NCI-H128 (cell line): Measurements from ENCODE around the gene FAM98A.

Source experiments
- DNase-seq: peaks from one replicate; lab custom pipeline; 2025; ENCODE audit not compliant: unreplicated experiment; lab: John Stamatoyannopoulos, UW

FAM98A gene

DNA sequence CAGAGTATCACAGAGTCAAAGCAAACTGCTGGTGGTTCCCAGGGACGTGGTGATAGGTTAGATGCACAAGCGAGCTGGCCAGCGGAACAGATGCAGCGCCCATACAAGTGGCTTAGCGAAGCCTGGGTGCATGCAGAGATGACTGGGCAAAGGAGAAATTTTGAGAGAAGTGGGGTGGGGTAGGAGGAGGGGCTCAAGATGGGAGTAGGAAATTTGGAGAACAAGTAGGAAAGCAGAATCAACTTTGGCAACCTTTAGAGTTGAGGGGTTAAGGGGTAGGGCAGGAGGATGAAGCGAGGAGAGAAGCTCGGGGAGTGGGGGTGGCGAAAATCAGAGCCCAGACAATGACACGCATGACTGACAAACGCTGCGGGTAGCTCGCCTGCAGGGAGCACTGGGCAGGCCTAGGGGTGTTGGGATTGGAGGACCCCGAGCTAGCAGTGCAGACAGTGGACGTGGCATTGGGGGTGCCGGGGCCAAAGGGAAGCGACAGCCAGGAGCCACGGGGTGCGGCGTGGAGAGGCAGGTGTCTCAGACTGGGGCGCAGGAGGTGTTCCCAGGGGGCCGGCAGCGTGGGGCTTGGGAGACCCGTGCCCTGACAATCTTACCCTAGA lies 431 bp downstream of the FAM98A start:
- no peak for DNase-seq

DNA sequence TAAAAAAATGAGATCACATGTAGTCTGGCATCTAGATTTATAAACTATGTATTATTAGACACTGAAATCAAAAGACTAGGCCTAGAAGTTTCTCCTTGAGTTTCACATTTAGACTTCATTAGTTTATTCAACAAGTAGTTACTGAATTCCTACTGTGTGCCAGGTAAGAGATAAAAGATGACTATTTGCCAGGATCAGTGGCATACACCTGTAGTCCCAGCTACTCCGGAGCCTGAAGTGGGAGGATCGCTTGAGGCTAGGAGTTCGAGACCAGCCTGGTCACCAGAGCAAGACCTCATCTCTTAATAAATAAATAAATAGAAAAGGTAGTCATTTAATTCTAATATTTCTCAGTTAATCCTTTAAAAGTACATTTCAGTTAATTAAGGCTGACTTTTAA lies 2.1 kb downstream of the FAM98A start:
- no peak for DNase-seq

DNA sequence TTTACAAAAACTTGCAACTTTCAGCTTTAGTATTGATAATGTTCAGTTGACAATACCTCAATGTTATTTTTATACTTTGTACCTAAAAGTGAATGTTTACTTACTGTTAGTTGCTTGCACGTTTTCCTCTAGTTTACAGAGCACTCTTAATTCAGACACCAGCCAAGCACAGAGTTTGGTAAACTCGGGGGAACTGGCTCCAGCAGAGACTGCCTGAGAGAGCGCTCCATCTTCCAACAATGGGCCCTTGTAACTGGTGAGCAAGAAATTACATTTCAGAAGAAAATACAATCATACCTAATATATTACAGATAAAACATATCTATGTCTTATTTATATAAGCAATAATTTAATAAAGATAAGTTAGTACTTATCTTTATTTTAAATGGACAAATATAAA lies 3.7 kb downstream of the FAM98A start:
- no peak for DNase-seq

DNA sequence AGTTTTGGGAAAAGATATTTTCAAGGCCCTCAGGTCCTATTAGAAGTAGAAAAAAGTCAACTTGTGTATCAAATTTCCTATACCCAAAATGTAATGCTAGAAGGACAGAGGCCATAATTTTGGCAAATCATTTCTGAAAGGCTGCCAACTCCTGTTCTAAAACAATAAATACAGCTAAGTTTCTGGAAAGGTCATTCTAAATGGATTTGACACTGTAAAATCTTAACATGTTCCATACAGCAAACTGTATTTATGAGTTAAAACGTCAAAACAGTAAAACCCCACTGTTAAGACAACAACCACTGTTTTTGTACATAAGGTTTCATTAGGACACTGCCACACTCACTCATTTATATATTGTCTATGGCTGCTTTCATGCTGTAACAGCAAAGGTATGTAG lies 9.7 kb downstream of the FAM98A start:
- no peak for DNase-seq

DNA sequence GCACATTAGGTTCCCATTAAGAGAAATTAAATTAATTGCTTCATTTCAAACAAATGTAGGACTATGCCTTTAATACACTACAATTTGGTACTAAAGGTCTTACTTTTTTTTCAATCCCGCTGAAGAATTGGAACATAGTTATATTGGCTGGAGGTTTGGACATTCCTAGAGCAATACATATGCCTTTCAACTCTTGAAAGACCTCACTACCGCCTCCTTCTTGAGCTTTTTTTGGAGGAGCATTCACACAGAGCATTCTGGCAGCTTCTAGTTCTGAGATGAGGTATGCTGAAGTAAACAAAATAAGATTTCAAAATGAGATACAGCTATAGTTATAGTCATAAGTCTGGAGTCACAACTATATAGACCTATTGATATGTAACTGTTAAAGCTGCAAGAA lies 10.9 kb downstream of the FAM98A start:
- DNase-seq: no peak

DNA sequence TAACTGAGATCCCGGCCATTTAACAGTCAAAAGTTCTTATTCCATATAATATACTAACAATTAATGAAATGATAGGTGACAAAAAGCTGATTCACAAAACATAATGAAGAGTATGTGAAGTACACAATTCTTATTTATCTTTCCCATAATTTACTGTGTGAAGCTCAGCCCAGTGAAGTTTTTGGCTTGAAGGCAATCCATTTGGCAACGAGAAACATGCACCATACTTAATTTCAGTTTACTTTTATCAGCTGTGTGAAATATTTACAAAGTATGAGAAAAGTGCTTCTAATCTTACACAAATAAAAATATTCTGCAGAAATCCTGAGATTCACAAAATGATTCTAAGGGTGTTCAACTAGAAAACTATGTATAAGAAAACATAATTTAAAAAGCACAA lies 12.3 kb downstream of the FAM98A start:
- no peak for DNase-seq

DNA sequence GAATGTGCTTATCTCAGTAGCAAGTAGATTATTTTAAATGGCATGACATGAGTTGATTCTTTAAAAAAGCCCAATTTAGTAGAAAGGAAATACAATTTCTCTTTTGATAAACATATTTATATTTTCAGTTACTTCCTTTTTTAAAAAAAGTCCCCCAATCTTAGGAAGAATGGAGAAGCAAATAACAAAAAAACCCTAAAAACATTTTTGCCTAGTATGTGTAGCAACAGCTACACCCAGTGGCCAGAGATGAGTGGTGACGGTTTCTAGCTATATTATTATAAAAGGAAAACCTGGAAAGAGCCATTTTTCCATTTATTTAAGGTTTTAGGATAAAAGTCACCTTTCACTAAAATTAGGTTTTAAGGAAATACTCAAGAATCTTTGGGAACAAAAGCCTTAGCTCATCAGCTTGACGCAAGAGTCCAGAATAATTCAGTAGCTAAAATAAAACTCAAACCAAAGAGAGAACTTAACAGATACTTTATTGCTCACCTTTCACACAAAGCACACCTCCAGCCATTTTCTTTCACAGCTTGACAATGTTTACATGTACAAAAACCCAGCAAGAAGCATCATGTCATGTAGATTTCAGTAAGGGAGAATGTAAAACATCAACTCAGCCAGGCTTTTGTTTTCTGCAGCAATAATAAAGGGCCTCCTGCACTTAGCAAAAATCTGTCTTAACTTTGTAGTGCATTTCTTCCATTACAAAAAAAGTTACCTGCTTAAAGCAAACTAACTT lies 15.7 kb downstream of the FAM98A start:
- DNase-seq: no peak

DNA sequence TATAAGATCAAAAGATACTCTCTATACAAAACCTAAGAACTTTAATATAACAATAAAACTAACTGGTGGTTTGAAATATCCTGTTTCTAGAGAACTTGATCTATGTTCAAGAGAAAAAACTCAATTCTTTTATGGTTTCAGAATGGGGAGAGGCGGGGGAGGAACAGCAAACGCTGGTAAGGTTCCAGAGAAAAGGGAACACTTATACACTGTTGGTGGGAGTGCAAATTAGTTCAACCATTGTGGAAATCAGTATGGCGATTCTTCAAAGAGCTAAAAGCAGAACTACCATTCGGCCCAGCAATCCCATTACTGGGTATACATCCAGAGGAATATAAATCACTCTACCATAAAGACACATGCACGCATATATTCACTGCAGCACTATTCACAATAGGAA lies 17.2 kb downstream of the FAM98A start:
- no peak for DNase-seq

DNA sequence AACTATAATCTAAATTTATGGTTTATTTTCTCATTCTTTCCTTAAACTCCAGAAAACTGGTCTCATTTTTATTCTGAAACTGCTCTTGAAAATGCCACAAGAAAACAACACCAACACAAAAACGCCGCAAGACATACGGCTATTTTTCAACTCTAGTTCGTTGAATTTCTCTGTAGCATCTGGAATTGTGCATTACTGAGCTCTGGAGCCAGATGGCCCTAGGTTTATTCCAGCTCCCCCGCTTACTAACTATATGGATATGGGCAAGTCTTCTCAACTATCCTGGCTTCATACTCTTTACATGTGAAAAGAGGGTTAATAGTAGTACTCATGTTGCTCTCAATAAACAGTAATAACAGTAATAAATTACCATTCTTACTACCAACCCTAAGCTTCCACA lies 19.9 kb downstream of the FAM98A start:
- DNase-seq: no peak

DNA sequence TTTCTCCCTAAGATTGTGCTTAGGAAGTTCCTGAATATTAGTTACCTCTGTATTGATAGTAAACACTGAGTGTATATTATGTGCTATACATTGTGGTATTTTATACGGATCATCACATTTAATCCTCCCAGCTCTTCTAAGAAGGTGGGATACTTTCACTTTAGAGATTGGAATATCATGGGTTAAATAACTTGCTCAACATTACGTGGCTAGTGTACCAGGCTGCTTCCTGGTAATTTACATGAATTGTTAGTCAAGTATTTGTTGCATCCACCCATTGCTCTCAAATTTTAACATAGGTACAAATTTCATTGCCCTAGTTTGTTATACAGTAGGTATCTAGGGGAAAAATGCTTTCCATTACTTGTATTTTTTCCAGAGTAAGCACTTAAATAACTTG lies 21.4 kb downstream of the FAM98A start:
- no peak for DNase-seq

DNA sequence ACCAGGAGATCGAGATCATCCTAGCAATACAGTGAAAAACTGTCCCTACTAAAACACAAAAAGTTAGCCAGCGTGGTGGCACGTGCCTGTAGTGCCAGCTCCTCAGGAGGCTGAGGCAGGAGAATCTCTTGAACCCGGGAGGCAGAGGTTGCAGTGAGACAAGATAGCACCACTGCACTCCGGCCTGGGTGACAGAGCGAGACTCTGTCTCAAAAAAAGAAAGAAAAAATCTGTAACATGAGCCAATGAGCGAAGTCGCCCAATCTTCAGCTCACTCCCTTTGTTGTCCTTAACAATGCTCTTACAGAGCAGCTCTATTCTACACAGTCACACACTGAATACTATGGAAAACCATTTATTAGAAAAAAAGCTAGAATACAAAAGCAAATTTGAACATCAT lies 22.0 kb downstream of the FAM98A start:
- no peak for DNase-seq

DNA sequence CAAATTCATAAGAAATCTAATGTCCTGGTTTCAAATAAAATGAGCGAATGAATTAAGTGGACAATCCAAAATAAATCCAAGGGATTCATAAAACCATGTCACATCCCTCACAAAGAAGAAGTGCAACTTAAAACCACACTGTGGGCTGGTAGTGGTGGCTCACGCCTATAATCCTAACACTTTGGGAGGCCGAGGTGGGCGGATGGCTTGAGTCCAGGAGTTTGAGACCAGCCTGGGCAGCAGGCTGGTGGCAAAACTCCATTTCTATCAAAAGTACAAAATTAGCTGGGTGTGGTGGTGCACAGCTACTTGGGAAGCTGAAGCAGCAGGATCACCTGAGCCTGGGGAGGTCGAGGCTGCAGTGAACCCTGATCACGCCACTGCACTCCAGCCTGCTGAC lies 25.4 kb downstream of the FAM98A start:
- no peak for DNase-seq

DNA sequence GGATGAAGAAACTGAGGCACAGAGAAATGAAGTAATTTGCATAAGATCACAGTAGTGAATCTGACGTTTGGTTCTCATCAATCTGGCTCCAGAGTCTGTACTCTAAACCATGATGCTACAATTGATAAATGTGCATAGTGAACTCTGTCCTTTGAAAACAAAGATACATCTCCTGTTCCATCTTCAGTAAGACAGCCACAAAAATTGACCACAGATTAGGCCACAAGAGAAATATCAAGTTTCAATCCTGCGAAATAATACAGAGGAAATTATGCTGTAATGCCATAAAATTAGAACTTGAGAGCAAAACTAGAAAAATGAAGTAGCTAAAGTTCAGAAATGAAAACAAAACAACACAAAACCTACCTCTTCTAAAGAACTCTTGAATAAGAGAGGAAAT lies 28.4 kb downstream of the FAM98A start:
- no peak for DNase-seq

DNA sequence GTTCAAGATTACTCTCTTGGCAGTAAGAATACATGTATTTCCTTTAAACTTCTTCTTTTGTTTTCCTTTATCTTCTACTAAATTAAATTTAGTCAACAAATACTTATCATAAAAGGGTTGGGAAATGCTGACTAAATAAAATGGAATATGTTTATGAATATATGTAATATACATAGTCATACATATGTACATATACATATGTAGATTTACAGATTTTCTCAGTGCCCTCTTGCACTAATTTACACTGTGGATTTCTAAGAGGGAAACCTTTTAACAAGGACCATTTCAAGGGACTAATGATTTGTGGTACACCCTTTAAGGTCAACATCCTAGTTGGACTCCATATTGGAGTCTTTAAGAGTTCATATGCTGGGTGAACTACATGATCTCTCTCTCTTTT lies 37.2 kb downstream of the FAM98A start:
- no peak for DNase-seq

DNA sequence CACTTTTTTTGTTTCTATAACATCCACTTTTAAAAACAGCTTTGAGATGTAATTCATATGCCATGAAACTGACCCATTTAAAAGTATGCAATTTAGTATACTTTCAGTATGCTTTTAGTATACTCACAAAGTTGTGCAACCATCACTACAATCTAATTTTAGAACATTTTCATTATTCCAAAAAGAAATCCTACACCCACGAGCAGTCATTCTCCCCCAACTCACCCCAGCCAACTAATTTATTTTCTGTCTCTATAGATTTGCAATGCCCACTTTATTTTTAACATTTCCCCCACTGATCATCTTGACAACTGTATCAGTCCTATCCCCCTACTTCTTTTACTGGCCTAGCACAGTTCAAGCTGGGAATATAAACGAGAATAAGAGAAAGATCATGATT lies 39.1 kb downstream of the FAM98A start:
- no peak for DNase-seq

DNA sequence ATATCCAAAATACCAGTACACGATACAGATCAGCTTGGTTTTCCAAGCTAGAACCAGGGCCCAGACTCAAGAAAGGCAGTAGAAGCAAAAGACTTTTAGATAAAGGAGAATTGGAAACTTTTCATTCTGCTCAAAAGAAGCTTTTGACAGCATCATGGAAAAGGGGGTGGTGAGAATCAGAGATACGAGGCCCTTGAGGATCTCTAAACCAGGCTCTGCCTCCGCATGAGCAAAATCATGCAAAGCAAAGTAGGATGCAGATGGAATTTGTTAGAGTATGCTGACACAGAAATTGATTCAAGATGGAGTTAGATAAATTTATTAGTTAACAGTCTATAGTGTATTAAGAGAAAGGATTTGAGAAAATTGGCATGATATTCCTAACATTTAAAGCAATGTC lies 39.8 kb downstream of the FAM98A start:
- no peak for DNase-seq

DNA sequence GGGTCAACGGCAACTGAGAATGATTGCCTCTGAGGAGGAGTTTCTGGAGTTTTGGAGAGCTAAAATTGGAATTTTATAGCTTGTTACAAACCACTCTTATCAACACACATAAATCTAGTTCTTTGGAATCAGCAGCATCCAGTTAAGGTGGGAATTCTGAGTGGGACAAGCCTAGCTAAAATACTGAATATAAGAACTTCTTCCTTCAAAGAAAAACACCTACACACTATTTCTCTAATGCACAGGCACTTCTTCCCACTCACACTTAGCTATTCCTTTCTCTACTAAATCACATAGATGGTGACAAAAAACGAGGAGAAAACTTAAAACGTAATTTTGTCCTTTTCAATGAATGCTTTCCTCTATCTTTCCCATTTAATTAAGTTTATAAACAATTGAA lies 43.4 kb downstream of the FAM98A start:
- DNase-seq: no peak

DNA sequence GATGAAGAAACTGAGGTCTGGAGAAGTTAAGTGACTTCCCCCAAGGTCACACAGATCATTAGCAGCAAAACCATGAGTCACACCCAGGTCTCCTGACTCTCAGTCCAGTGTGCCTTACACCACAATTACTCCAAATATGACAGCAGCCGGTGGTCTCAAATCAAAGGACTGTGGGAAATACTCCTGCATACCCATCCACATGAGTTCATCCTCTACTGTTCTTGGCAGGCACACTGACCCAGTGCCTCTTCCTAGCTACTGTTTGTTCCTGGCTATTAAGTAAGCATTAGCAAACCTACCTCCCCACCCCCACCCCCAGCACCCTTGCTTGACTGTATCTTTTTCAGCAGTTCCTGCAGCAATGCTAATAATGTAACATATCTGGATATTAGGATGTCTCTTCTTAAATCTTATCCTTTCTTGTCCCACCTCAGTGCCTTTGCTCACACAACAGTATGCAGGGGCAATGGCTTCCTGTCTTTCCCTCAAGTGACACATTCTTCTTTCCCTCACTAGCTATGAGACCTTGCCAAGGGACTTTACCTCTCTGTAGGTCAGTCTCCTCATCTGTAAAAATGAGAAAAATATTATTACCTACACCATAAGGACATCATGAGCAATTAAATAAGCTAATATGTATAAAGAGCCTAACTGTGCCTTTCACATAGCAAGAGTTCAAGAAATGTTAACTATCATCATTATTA lies 46.2 kb downstream of the FAM98A start:
- no peak for DNase-seq

DNA sequence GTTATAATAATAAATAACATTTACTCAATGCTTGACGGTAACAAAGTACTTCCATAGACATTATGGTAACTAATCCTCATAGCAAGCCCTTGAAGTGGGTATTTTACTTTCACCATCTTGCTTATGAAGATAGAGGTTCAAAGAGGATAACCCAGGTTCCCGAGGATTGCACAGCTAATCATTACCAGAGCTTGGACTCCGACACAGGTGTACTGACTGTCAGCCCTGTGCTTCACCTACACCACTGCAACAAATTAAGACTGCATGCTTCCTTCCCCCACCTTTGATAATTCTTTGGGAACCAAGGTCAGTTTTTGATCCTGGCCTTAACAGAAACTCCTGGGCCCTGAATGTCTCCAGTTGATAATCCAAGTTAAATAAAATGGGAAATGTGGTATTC lies 48.9 kb downstream of the FAM98A start:
- no peak for DNase-seq

DNA sequence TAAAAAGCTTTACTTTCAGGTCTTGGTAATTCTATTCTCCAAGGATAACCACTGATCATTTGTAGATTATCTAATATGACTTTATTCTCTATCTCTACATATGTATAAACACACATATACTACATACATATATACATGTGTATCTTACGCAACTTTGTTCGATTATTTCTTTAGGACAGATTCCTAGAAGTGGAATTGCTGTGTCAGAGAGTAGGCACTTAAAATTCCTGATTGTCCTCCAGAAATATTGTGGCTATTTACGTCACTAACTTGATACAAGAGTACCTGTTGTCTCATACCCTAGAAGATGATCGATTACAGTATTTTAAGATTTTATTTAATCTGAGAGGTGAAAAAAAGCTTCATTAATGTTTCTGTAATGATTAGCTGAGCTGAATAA lies 57.9 kb downstream of the FAM98A start:
- no peak for DNase-seq

DNA sequence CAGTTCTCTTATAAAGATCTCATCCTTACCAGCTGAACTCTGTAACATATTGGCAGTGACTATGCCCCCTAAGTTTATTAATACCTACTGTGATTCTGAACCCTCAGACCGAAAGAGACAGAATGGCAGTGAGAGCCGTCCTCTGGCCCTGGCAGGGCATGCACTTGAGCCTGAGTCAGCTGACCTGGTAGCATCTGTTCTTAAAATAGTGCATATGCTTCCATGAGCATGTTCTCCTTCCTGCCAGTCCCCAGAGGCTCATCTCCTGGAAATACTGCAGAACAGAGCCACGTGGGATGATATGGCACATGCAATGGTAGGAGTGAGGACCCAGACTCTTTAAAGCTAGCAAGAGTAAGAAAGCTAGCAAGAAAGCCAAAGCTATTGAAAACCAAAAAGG lies 63.7 kb downstream of the FAM98A start:
- DNase-seq: no peak
